ENCODE results near the gene PAQR7. TPM values are rescaled to one million over a fixed set of nuclear protein-coding genes. Genes with fewer than 3 reads are reported as not detected.

The PAQR7 gene
- total RNA-seq, 4 donors from 2014 or later, result 2.3 to 5.3 (median 3.8) TPM

- no peak for TF ChIP-seq CTCF (IDR thresholded peaks at IDR 0.05; ENCODE audit: low read depth)
Measured at GRCh38 chr1:25858906-25859789, 16.4 kb downstream of the PAQR7 start, which contains the start of gene AUNIP. Gene AUNIP (minus strand): TSS chr1:25859457. CDS start chr1:25859357, 100 bp downstream.

GRCh38 chr1:25858494-25858893 lies 17.0 kb downstream of the PAQR7 start:
- no peak for TF ChIP-seq CTCF (IDR thresholded peaks at IDR 0.05; ENCODE audit: low read depth)

- no peak for TF ChIP-seq CTCF (IDR thresholded peaks at IDR 0.05; ENCODE audit: low read depth)
Measured at GRCh38 chr1:25856856-25857255, 18.7 kb downstream of the PAQR7 start.

GRCh38 chr1:25854554-25854953 lies 21.0 kb downstream of the PAQR7 start:
- TF ChIP-seq CTCF (IDR thresholded peaks at IDR 0.05; ENCODE audit: low read depth), result no peak

- no peak for TF ChIP-seq CTCF (IDR thresholded peaks at IDR 0.05; ENCODE audit: low read depth)
Measured at GRCh38 chr1:25848531-25848930, 27.0 kb downstream of the PAQR7 start.

GRCh38 chr1:25847929-25848328 lies 27.6 kb downstream of the PAQR7 start:
- no peak for TF ChIP-seq CTCF (IDR thresholded peaks at IDR 0.05; ENCODE audit: low read depth)

- TF ChIP-seq CTCF (IDR thresholded peaks at IDR 0.05; ENCODE audit: low read depth), result no peak
Measured at GRCh38 chr1:25845664-25846063, 29.8 kb downstream of the PAQR7 start.

All from subcutaneous adipose tissue (tissue), 4 donors.